Gastrocnemius medialis (tissue), 4 donors: Measurements from ENCODE around the gene COL21A1. TPM values are rescaled to one million over a fixed set of nuclear protein-coding genes. Genes with fewer than 3 reads are reported as not detected.

Source experiments
- ATAC-seq, 2 donors: fragments of 150-250 bp; one replicate each; pipeline ENCODE4 v1.9.1; 2016
- DNase-seq, 2 donors: peaks; one replicate each; pipeline ENCODE4 v3.0.0-alpha.2; 2019
- H3K27ac ChIP-seq, 4 donors: fragments of 200-600 bp; sonication (generic); 1 replicate in 1 of 4; 2 replicates in 3 of 4; pipeline ENCODE4 v1.5.1; 2016 to 2018; ENCODE audit warnings: mild to moderate bottlenecking in 2 of 4, moderate library complexity in 1 of 4
- H3K27me3 ChIP-seq, 3 donors: fragments of 200-600 bp; sonication (generic) in 2 of 3; 1 replicate in 1 of 3; 2 replicates in 2 of 3; pipeline versions ENCODE4 v1.5.1 to v1.6.0; 2016 to 2019; ENCODE audit warnings: mild to moderate bottlenecking in 1 of 3, moderate library complexity in 1 of 3
- H3K36me3 ChIP-seq, 2 donors: fragments of 200-600 bp; sonication (generic) in 1 of 2; one replicate each; pipeline ENCODE4 v1.5.1; 2017 to 2018
- H3K4me1 ChIP-seq, 2 donors: fragments of 200-600 bp; sonication (generic) in 1 of 2; one replicate each; pipeline ENCODE4 v1.5.1; 2016 to 2017; ENCODE audit warnings: mild to moderate bottlenecking in 2 of 2
- H3K4me3 ChIP-seq, 4 donors: fragments of 200-600 bp; sonication (generic) in 3 of 4; 1 replicate in 1 of 4; 2 replicates in 3 of 4; pipeline ENCODE4 v1.5.1; 2016 to 2019; ENCODE audit warnings: mild to moderate bottlenecking in 2 of 4
- H3K9me3 ChIP-seq, 3 donors: fragments of 200-600 bp; sonication (generic) in 2 of 3; 1 replicate in 1 of 3; 2 replicates in 2 of 3; pipeline ENCODE4 v1.5.1; 2016 to 2019
- POLR2A ChIP-seq, 2 donors: fragments of 450-650 bp; IDR thresholded peaks; one replicate each; pipeline ENCODE4 v1.6.1; 2017; ENCODE audit warnings: antibody characterized with exemption in 2 of 2, mild to moderate bottlenecking in 2 of 2, moderate library complexity in 2 of 2
- in situ Hi-C, 4 donors: fragments of 200-750 bp; cut with MboI; loops; one replicate each; pipeline versions ENCODE4 v1.15.0 to v1.8.0; 2017; ENCODE audit warnings: low sequenced_read_pairs in 4 of 4
- intact Hi-C: fragments of 100-400 bp; cut with DNase I; formaldehyde crosslinking; loops from one replicate; pipeline ENCODE4 v1.15.1; 2023; ENCODE audit warnings: low total_unique reads
- total RNA-seq, 4 donors: library from RNA; depleted of rRNA; stranded (reverse); fragments of >200 nt; gene quantifications; one replicate each; pipeline versions ENCODE4 v1.1.0 to v1.2.3, GENCODE V29; 2016
- TF ChIP-seq, protein P1 (sequence below), 5 experiments: fragments of 450-650 bp in 3 of 5; fragments of 200-600 bp in 2 of 5; sonication (generic) in 2 of 5; IDR thresholded peaks in 4 of 5; conservative IDR thresholded peaks in 1 of 5; 1 replicate in 4 of 5; 2 replicates in 1 of 5; pipeline ENCODE4 v1.5.1; 2016 to 2019; ENCODE audit warnings: antibody characterized with exemption in 5 of 5, mild to moderate bottlenecking in 3 of 5, moderate library complexity in 3 of 5

Gene COL21A1
- total RNA-seq, 4 donors from 2014 or later, result 0.19 to 1.1 (median 0.61) TPM

DNA sequence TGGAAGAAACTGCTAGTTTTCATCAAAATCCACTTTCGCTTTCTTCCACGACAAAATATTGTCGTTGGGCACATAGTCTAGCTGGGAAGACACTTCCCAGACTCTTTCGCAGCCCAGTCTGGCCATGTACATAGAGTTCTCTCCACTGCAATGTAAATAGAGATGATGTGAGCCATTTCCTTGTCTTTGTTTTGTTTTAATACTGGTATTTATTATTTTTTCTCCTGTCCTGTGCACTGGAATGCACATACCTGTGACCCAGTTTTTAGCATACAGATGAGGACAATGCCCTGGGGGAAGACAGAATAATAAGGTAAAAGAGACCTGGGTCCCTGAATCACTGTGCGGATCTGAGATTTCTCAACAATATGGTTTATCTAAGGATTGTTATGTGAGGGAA lies 222.4 kb downstream of the COL21A1 start:
- no peak for TF ChIP-seq POLR2A (IDR thresholded peaks at IDR 0.05)
- TF ChIP-seq, protein P1, sequence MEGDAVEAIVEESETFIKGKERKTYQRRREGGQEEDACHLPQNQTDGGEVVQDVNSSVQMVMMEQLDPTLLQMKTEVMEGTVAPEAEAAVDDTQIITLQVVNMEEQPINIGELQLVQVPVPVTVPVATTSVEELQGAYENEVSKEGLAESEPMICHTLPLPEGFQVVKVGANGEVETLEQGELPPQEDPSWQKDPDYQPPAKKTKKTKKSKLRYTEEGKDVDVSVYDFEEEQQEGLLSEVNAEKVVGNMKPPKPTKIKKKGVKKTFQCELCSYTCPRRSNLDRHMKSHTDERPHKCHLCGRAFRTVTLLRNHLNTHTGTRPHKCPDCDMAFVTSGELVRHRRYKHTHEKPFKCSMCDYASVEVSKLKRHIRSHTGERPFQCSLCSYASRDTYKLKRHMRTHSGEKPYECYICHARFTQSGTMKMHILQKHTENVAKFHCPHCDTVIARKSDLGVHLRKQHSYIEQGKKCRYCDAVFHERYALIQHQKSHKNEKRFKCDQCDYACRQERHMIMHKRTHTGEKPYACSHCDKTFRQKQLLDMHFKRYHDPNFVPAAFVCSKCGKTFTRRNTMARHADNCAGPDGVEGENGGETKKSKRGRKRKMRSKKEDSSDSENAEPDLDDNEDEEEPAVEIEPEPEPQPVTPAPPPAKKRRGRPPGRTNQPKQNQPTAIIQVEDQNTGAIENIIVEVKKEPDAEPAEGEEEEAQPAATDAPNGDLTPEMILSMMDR (IDR thresholded peaks at IDR 0.05 in 4 of 5, conservative IDR thresholded peaks at IDR 0.05 in 1 of 5), result no peak
- H3K4me3 ChIP-seq, result no peak overlapping the region
- intact Hi-C loops, result no loop called here
- in situ Hi-C loops, result no loop called here
- no peaks in the 10 kb centered on the region for H3K9me3 ChIP-seq
- ATAC-seq (no peak), DNase-seq (no peak)
- H3K36me3 ChIP-seq, result no peaks in the 10 kb centered on the region
- H3K4me1 ChIP-seq, result no peaks in the 10 kb centered on the region
- H3K27me3 ChIP-seq, result no peaks in the 10 kb centered on the region
- H3K27ac ChIP-seq, result no peak overlapping the region

DNA sequence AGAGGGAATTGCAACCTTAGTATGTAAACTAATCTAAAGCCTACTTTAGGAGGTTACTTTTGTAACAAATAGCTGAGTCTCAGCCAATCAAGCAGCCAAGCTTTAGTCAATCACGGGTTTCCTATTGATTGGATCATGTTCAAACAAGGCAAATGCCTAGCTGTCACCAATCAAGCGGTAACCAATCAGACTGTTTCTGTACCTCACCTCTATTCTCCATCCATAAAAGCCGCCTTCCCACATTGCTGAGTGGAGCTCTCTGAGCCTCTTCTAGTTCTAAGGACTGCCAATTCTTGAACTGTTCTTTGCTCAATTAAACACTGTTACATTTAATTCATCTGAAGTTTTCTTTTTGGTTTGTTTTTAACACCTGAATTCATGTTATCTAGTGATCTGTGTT lies 223.6 kb downstream of the COL21A1 start:
- no peak for ATAC-seq
- intact Hi-C loops (no loop called here), in situ Hi-C loops (no loop called here)
- DNase-seq, result no peak
- no peaks in the 10 kb centered on the region for H3K9me3 ChIP-seq
- no peak overlapping the region for H3K27ac ChIP-seq
- no peak overlapping the region for H3K4me3 ChIP-seq
- no peaks in the 10 kb centered on the region for H3K27me3 ChIP-seq
- no peaks in the 10 kb centered on the region for H3K36me3 ChIP-seq
- no peaks in the 10 kb centered on the region for H3K4me1 ChIP-seq
- TF ChIP-seq POLR2A (IDR thresholded peaks at IDR 0.05), result no peak

DNA sequence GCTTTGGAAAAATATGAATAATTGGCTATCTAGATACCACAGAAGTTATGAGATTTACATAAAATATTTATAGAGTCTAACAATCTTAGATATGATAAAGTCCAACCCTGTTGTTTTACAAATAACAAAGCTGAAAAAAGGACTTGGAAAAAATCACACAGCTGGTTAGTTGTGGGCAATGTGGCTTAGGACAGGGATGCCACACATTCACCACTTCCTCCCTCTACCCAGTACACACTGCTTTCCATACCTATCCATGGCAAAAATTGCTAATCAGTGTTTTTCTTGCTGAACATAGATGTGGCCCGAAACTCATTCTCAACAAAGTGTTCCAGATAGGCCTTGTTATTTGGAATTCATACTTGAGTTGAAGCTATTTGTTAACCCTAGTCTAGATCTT lies 224.7 kb downstream of the COL21A1 start:
- intact Hi-C loops (no loop called here), in situ Hi-C loops (no loop called here)
- H3K27me3 ChIP-seq, result no peaks in the 10 kb centered on the region

DNA sequence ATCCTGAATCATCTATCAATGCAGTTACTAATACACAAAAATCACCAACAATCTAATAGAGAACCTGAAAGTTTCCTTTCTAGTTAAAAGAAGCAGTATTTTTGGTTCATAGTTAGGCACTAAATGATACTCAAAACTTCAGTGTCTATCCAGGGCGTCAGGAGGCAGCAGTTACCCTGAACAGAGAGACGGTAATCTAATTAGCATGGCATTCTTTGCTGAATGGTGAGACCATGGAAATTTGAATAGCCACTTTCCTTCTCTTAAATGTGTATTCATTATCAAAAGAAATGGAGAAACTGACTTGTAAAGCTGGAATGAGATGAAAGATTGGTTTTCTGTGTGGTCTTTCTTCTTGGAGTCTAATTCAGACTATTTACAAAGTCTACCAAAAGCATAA lies 225.4 kb downstream of the COL21A1 start:
- in situ Hi-C loops, result no loop called here
- no peak for TF ChIP-seq POLR2A (IDR thresholded peaks at IDR 0.05)
- TF ChIP-seq, protein P1 (IDR thresholded peaks at IDR 0.05 in 4 of 5, conservative IDR thresholded peaks at IDR 0.05 in 1 of 5), result no peak

More for the DNA sequence above, 224.7 kb downstream of the COL21A1 start:
- ATAC-seq, result no peak
- Histone ChIP-seq H3K36me3 (no peaks in the 10 kb centered on the region), H3K9me3 (no peaks in the 10 kb centered on the region), H3K27ac (no peak overlapping the region), H3K4me1 (no peaks in the 10 kb centered on the region), H3K4me3 (no peak overlapping the region)
- no peak for TF ChIP-seq POLR2A (IDR thresholded peaks at IDR 0.05)
- TF ChIP-seq, protein P1 (IDR thresholded peaks at IDR 0.05 in 4 of 5, conservative IDR thresholded peaks at IDR 0.05 in 1 of 5), result no peak
- DNase-seq, result no peak

DNA sequence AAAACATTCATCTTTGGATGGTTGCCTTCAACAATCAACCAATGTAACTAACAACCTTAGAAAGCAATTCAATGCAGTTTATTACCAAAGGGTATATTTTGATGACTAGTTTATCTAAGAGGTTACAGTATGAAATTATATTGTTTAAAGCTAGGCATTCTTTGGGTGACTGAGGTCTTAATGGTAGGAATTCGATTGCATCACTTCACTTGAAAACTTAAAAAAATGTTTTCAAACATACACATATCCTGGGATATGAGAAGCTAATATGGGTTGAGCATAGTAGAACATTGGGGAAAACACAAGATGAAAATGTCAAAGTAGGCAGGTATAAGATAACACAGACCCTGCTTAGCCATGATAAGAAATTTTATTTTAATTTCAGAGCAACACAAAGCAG lies 227.4 kb downstream of the COL21A1 start:
- Histone ChIP-seq H3K4me3 (no peak overlapping the region), H3K27me3 (no peaks in the 10 kb centered on the region), H3K27ac (no peak overlapping the region), H3K36me3 (no peaks in the 10 kb centered on the region), H3K4me1 (no peaks in the 10 kb centered on the region), H3K9me3 (no peaks in the 10 kb centered on the region)
- intact Hi-C loops (no loop called here), in situ Hi-C loops (no loop called here)
- no peak for TF ChIP-seq POLR2A (IDR thresholded peaks at IDR 0.05)
- TF ChIP-seq, protein P1 (IDR thresholded peaks at IDR 0.05 in 4 of 5, conservative IDR thresholded peaks at IDR 0.05 in 1 of 5), result no peak
- DNase-seq (no peak), ATAC-seq (no peak)

More for the DNA sequence above, 225.4 kb downstream of the COL21A1 start:
- Histone ChIP-seq H3K27ac (no peak overlapping the region), H3K9me3 (no peaks in the 10 kb centered on the region), H3K36me3 (no peaks in the 10 kb centered on the region), H3K4me3 (no peak overlapping the region), H3K4me1 (no peaks in the 10 kb centered on the region), H3K27me3 (no peaks in the 10 kb centered on the region)
- ATAC-seq, result no peak
- intact Hi-C loops, result no loop called here
- no peak for DNase-seq
